NCI-H526 treated with DMSO at 0.1 percent for 48 hours (cell line): Measurements from ENCODE around the gene TMEM258.

Experiments used
- DNase-seq: peaks from one replicate; lab custom pipeline; 2025; lab: John Stamatoyannopoulos, UW

The TMEM258 gene

DNA sequence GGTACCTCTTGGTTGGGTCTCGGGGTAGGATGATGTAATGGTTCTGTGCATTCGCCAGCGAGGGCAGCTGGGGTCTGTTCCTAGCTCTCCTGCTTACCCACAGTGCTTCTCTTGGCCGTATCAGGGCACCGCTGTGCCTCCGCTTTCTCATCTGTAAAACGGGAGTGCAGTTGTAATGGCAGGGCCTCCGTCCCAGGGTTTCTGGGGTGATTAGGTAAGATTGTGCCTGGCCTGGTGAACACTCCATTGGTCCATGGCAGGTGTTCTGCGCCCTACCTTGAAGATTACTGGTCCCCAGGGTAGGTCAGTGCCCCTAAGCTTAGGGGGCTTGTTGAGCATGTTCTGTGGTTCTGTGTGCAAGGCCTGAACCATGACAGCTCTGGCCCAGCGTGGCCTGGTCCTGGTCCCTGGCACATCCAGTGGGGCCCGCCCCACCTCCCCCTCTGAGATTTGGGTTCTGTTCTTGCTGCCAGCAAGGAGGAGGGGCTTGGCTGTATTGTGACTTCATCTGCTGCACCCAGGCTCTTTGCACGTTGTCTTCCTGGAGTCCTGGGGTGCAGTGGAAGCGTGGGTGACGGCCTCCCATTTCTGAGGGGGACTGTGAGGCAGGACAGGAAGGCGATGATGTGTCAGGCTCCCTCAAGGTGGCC lies 35.1 kb downstream of the TMEM258 start:
- DNase-seq: peak; percentile 49

DNA sequence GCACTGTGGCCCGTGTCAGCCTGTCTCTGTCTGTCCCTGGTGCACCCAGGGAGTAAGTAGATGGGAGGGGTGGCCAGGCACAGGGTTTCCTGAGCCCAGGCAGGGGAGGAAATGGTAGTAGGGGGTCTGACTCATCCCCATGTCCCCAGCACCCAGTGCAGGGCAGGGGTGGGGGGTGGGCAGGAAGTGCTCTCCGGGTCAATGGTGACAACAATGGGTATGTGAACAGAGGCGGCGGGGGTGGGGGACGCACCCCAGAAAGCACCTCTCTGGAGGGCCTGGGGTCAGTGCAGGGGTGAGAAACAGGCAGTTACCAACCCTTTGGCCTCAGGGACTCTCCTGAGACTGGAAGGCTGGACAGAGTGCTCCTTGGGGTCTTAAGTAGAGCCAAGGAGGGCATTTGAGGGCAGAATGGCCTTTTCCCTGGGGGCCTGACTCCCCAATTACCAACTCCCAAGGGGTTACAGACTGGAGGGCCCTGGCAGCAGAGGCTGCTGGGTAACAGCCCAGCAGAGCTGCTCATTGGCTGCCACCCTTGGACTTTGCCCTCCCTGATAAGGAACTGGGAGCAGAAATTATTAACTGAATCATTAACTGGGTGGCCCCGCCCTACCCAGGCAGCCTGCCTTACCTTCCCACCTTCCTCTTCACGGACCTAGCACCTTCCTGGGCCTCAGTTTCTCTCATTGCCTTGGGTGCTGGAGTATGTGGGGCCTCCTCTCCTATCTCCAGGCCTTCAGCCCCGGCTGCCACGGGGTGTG lies 35.8 kb downstream of the TMEM258 start:
- DNase-seq: peak; percentile 85

DNA sequence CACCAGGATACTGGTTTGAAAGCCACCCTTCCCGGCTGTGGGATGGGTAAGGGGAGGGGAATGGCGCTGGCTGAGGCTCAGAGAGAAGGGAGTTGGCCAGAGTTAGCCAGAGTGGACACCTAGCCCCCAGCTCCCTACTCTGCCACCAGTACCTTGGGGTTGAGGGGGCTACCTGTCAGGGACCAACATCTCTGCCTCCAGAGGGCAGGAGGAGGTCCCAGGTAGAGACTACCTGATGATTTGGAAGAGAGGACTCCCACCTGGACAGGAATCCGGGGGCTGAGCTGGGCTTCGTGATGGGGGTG lies 36.3 kb downstream of the TMEM258 start:
- DNase-seq: no peak

GRCh38 chr11:61754534-61755482 lies 37.6 kb downstream of the TMEM258 start:
- DNase-seq: no peak

GRCh38 chr11:61753672-61754071 lies 38.7 kb downstream of the TMEM258 start:
- DNase-seq: no peak

- no peak for DNase-seq
These were observed 39.4 kb downstream of the TMEM258 start for GRCh38 chr11:61752925-61753521.

DNA sequence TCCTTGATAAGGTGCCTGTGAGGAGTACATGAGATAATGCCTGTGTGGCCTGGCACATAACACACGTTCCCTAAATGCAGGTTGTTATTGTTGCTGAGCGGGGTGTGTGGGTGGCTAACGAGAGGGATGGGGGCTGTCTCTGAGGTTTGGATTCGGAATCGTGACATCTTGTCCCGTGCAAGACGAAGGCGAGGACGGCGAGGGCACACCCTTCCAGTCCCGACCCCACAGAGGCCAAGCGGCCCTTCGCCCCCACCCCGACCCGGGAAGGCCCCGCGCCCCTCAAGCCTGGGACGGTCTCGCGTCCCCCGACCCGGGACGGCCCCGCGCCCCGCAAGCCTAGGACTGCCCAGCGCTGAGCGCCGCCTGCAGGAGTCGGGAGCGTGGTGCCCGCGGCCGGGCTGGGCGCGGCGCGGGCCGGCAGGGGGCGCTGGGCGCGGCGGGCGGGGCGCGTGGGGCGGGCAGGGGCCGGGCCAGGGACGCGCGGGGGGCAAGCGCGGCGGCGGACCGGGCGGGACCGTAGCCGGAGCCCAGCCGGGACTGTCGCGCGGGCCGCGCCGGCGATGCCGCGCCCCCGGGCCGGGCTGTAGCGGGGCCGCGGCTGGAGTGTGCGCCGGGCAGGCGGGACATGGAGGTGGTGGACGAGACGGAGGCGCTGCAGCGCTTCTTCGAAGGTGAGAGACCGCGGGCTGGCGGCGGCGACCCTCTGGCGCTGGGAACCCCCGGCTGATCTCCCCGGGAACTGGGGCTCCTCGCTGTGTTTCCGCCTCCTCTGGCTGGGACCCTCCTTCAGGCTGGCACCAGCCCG lies 40.1 kb downstream of the TMEM258 start, which contains the start of gene MYRF:
MYRF (plus strand) TSS at position 520 of the 808 bp plus-strand sequence; CDS start at position 629, 109 bp downstream.
- DNase-seq: peak; percentile 14

DNA sequence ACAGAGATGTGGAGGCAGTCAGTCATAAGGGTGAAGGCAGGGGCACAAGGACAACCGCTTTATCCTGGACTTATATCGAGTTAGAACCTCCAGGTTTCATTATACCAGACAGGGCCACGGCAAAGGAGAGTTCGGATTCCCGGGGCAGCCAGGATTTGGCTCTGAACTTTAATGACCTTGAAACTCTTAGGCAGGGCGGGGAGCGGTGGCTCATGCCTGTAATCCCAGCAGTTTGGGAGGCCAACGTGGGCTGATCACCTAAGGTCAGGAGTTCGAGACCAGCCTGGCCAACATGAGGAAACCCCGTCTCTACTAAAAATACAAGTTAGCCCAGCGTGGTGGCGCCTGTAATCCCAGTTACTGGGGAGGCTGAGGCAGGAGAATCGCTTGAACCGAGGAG lies 41.0 kb downstream of the TMEM258 start:
- no peak for DNase-seq

GRCh38 chr11:61750631-61751273 lies 41.6 kb downstream of the TMEM258 start:
- DNase-seq: no peak

DNA sequence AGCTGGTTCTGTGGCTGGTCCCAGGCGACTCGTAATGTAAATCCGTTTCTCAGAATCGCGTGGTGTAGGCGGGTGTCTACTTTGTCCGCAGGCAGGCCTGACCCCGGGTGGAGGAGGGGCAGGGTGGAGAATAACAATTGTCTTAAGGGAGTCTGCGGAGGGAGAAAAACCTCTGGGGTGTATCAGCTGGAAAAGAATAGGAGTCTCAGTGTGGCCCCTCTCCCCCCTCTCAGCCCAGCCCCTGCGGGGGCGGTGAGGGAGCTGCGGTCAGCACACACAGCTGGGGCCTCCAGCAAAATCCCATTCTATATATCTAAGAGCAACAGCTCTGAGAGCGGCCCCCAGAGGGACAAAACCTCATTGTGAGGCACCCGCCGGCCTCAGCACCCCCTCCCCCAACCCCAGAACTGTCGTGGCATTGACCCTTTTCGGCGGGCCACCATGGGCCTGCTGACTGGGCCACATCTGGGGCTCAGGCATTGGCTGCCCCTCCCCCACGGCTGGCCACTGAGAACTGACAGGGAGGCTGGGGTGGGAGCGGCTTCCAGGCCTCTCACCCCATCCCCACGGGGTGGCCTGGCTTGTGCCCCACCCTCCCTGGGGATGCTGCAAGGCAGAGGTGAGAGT lies 42.7 kb downstream of the TMEM258 start:
- DNase-seq: no peak

DNA sequence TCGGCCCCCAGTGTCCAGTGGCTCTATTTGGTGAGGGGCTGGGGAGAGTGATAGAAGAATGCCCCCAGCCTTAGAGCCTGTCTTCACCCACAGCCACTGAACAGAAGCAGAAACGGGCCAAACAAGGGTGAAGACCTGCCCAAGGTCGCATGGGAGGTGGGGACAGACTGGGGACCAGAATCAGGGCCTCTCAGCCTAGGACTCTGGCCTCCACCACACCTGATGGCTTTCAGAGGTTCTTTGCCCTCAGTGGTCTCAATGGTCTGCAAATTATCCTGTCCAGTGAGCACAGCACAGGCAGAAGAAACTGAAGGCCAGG lies 44.5 kb downstream of the TMEM258 start:
- DNase-seq: no peak

GRCh38 chr11:61747192-61747966 lies 45.0 kb downstream of the TMEM258 start:
- peak; percentile 52 for DNase-seq

- DNase-seq: no peak
These were observed 45.8 kb downstream of the TMEM258 start for GRCh38 chr11:61746442-61747191.

DNA sequence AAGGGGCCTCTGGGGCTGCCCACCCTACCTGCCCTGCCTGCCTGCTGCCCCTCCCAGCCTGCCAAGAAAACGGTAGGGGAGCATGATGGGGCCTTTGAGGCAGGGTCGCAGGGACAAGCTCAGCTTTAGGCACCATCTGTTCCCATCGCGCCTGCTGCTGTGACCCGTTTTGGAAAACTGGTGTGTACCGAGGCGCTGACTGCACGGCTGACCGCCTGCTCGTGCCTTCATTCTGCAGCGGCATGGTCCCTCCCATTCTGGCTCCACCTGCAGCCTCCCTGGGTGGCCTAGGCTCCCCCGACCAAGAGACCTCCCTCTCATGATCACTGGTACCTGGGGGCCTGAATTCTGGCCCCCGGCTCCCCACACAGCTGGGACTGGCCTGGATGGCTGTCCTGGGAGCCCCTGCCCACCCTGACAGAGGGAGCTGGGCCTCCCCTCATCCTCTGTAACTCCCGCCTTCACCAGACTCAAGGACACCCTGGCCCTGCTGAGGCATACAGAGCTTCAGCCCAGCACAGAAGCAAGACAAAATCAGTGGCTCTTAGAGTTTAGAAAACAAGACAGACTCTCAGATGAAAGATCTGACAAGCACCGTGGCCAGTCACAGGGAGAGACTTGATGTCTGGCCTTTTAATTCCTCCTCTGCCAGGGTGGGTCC lies 46.5 kb downstream of the TMEM258 start:
- DNase-seq: no peak

DNA sequence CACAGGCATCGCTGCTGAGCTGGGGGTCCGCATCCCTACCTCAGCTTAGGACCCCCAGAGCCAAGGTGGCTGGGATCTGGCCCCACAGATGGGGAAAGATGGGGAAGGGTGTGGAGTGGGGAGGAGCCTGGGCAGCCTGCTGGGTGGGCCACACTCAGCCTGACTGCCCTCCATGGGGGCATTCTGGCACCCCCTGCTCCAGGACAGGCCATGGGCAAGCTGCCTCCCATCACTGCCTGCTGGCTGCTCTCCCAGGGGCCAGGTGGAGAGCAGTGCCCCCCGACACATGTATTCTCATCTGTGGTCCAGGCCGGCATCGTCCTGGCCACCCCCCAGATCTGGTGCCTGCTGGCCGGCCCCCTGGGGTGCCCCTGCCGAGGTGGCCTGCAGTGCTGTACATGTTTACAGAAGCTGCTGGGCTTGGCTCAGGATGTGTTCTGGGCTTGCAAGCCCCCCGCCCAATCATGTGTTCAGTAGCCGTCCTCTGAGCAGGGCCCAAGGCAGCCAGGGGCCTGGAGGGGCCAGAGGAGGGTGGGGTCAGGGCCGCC lies 47.7 kb downstream of the TMEM258 start:
- DNase-seq: no peak

GRCh38 chr11:61744181-61744580 lies 48.2 kb downstream of the TMEM258 start:
- no peak for DNase-seq

- DNase-seq: no peak
These were observed 48.8 kb downstream of the TMEM258 start for GRCh38 chr11:61743486-61744095.

GRCh38 chr11:61742391-61742790 lies 50.0 kb downstream of the TMEM258 start:
- DNase-seq: no peak
